HepG2 (cell line): ENCODE results near the gene ARFGEF2.

ENCODE experiments used
- CTCF ChIP-seq: sonication (generic); formaldehyde crosslinking; IDR thresholded peaks from 2 replicates; pipeline ENCODE4 v1.5.0; 2020; ENCODE audit warnings: mild to moderate bottlenecking, missing genetic modification reagents, moderate library complexity
- MYC ChIP-seq: sonication (generic); formaldehyde crosslinking; IDR thresholded peaks from 2 replicates; pipeline ENCODE4 v1.9.0; 2021; ENCODE audit warnings: missing genetic modification reagents, borderline replicate concordance

GRCh38 chr20:49030954-49031619 is 109.6 kb downstream of the ARFGEF2 start:
- no peak for TF ChIP-seq MYC (CRISPR knock-in tag)
- TF ChIP-seq CTCF (CRISPR knock-in tag): no peak
